Activated T-cell treated with anti-CD3 and anti-CD28 coated beads for 48 hours (primary cell): ENCODE results near the gene GRIN2A.
A peak's percentile ranks its signal among the peaks of the same experiment; 100 is the strongest.

ENCODE experiments used
- DNase-seq: peaks from one replicate; pipeline ENCODE4 v3.0.0-alpha.2; 2020; ENCODE audit warnings: low read depth

Gene GRIN2A

GRCh38 chr16:10181196-10182162 lies 749 bp downstream of the GRIN2A start:
- peak; percentile 58 for DNase-seq

GRCh38 chr16:10180771-10181163 lies 1.5 kb downstream of the GRIN2A start:
- DNase-seq: peak; percentile 38

- no peak for DNase-seq
Observed at GRCh38 chr16:10180042-10180770, 2.0 kb downstream of the GRIN2A start.

GRCh38 chr16:10178526-10178925 lies 3.7 kb downstream of the GRIN2A start:
- no peak for DNase-seq

- no peak for DNase-seq
Observed at GRCh38 chr16:10178080-10178479, 4.1 kb downstream of the GRIN2A start.

GRCh38 chr16:10172848-10173655 lies 9.2 kb downstream of the GRIN2A start:
- DNase-seq: no peak

GRCh38 chr16:10171221-10171620 lies 11.0 kb downstream of the GRIN2A start:
- no peak for DNase-seq

- no peak for DNase-seq
Observed at GRCh38 chr16:10169904-10170410, 12.3 kb downstream of the GRIN2A start.

GRCh38 chr16:10169031-10169430 lies 13.2 kb downstream of the GRIN2A start:
- DNase-seq: no peak

- no peak for DNase-seq
Observed at GRCh38 chr16:10168258-10168657, 14.0 kb downstream of the GRIN2A start.

- no peak for DNase-seq
Observed at GRCh38 chr16:10165643-10166042, 16.6 kb downstream of the GRIN2A start.

- no peak for DNase-seq
Observed at GRCh38 chr16:10162981-10163380, 19.2 kb downstream of the GRIN2A start.

GRCh38 chr16:10156099-10156498 lies 26.1 kb downstream of the GRIN2A start:
- DNase-seq: no peak

GRCh38 chr16:10154389-10154788 lies 27.8 kb downstream of the GRIN2A start:
- DNase-seq: no peak

- DNase-seq: no peak
Observed at GRCh38 chr16:10153985-10154384, 28.2 kb downstream of the GRIN2A start.

- no peak for DNase-seq
Observed at GRCh38 chr16:10151718-10152117, 30.5 kb downstream of the GRIN2A start.

- no peak for DNase-seq
Observed at GRCh38 chr16:10150906-10151305, 31.3 kb downstream of the GRIN2A start.

GRCh38 chr16:10145542-10146035 lies 36.6 kb downstream of the GRIN2A start:
- no peak for DNase-seq

- DNase-seq: no peak
Observed at GRCh38 chr16:10141671-10142070, 40.6 kb downstream of the GRIN2A start.

GRCh38 chr16:10138881-10139280 lies 43.3 kb downstream of the GRIN2A start:
- no peak for DNase-seq

- no peak for DNase-seq
Observed at GRCh38 chr16:10137341-10137740, 44.9 kb downstream of the GRIN2A start.

GRCh38 chr16:10136916-10137315 lies 45.3 kb downstream of the GRIN2A start:
- no peak for DNase-seq
